B cell (primary cell): ENCODE results near the gene DNAI1.

Experiments used
- EZH2 ChIP-seq: IDR thresholded peaks from 2 replicates; pipeline ENCODE4 v1.6.1; 2012; ENCODE audit warnings: borderline replicate concordance, low read depth, mild to moderate bottlenecking, moderate library complexity, low read length; ENCODE audit not compliant: insufficient read depth, poor library complexity, severe bottlenecking
- TF ChIP-seq, protein P1 (sequence below): fragments of 200-600 bp; IDR thresholded peaks from one replicate; pipeline ENCODE4 v1.8.0; 2022; ENCODE audit warnings: antibody characterized with exemption, mild to moderate bottlenecking

DNA sequence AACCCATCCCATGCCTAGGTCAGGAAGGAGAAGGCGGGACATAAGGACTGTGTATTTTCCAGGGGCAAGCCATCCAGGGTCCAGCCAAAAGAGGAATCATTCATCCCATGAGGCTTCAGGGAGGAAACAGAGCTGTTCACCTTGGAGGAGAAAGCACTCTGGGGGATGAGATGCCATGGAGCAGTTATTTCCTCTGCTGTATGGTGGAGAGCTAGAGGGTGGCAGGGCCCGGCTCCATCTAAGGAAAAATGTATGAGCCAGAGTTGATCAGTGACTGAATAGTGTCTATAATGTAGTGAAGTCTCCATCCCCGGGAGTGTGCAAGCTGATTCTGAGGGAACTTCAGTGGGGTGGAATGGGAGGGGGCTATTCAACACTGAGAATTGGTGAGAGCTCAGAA, 56.2 kb downstream of the DNAI1 start:
- no peak for TF ChIP-seq EZH2
- TF ChIP-seq, protein P1, sequence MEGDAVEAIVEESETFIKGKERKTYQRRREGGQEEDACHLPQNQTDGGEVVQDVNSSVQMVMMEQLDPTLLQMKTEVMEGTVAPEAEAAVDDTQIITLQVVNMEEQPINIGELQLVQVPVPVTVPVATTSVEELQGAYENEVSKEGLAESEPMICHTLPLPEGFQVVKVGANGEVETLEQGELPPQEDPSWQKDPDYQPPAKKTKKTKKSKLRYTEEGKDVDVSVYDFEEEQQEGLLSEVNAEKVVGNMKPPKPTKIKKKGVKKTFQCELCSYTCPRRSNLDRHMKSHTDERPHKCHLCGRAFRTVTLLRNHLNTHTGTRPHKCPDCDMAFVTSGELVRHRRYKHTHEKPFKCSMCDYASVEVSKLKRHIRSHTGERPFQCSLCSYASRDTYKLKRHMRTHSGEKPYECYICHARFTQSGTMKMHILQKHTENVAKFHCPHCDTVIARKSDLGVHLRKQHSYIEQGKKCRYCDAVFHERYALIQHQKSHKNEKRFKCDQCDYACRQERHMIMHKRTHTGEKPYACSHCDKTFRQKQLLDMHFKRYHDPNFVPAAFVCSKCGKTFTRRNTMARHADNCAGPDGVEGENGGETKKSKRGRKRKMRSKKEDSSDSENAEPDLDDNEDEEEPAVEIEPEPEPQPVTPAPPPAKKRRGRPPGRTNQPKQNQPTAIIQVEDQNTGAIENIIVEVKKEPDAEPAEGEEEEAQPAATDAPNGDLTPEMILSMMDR: no peak
